Vagina (tissue), 2 donors: ENCODE results near the gene ZBTB47.

Experiments used
- CTCF ChIP-seq, 3 experiments: fragments of 450-650 bp in 2 of 3; fragments of 200-600 bp in 1 of 3; sonication (generic) in 1 of 3; IDR thresholded peaks; one replicate each; pipeline ENCODE4 v1.5.1; 2017 to 2019; ENCODE audit warnings: antibody characterized with exemption in 3 of 3, mild to moderate bottlenecking in 2 of 3, moderate library complexity in 2 of 3
- POLR2A ChIP-seq, 2 donors: fragments of 450-650 bp; IDR thresholded peaks; one replicate each; pipeline ENCODE4 v1.6.1; 2017; ENCODE audit warnings: antibody characterized with exemption in 2 of 2, mild to moderate bottlenecking in 2 of 2, moderate library complexity in 2 of 2
- POLR2AphosphoS5 ChIP-seq, 2 donors: sonication (generic); formaldehyde crosslinking; IDR thresholded peaks; one replicate each; pipeline ENCODE4 v1.9.0; 2017; ENCODE audit warnings: antibody characterized with exemption in 2 of 2, mild to moderate bottlenecking in 2 of 2, low read depth in 1 of 2; ENCODE audit not compliant: insufficient read depth in 1 of 2

- TF ChIP-seq POLR2A (IDR thresholded peaks at IDR 0.05) (no peak), CTCF (IDR thresholded peaks at IDR 0.05) (no peak), POLR2AphosphoS5 (IDR thresholded peaks at IDR 0.05; ENCODE audit: insufficient read depth in 1 of 2, low read depth in 1 of 2) (no peak)
These were observed 44.9 kb downstream of the ZBTB47 start for GRCh38 chr3:42698216-42698910.
